Activated CD8-positive, alpha-beta memory T cell treated with anti-CD3 and anti-CD28 coated beads for 24 hours (primary cell): ENCODE data around the gene ZNF549.
"Not testable (repeated sequence)": the region's sequence is repeated elsewhere in the genome, so short reads cannot be mapped to it uniquely, and the experiment has no call there.

Experiments
- DNase-seq: peaks from one replicate; pipeline ENCODE4 v3.0.0-alpha.2; 2020

The ZNF549 gene

DNA sequence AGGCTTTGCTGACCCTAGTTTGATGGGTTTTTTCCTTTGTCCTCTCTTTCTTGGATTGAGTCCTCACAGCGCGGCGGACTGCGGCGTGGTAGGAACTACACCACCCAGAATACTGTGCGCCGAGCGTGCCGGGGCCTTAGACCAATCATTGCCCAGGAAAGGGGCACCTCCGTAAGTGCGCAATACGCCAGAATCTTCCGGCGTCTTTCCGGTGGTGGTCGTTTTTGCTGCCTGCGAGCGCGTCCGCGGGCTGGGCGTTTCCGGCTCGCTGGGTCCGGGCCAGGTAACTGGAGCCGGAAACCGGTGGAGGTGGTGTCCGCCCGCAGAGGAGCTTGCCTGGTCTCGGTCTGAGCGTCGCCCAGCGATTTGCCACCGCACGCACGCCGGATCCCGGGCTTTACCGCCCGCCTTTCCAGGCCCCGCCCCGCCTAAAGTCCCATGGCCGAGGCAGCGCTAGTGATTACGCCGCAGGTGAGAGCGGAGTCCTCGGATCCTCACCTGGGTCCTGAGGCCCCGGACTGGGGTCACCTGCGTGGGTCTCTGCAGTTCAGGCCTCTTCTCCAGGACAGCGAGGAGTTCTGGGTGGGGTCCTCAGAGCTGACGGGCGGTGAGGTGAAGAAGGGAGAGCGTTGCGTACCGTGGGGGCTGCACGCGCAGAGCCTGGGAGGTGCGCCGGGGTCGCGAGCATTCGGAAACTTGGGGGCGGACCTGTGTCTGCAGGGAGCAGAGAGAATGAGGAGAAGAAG is at the start of gene ZNF549:
Gene ZNF549, plus strand, starts transcription at position 221 of the 746 bp plus-strand sequence. Its CDS starts 218 bp downstream, at position 439.
- DNase-seq, result peak; percentile 92

- peak; percentile 96 for DNase-seq
These were observed 39.5 kb upstream of the ZNF549 start, which contains the start of gene ZNF419 for GRCh38 chr19:57487477-57488298. Gene ZNF419, plus strand, starts transcription at chr19:57487750. Its CDS starts 201 bp downstream, at chr19:57487951.

DNA sequence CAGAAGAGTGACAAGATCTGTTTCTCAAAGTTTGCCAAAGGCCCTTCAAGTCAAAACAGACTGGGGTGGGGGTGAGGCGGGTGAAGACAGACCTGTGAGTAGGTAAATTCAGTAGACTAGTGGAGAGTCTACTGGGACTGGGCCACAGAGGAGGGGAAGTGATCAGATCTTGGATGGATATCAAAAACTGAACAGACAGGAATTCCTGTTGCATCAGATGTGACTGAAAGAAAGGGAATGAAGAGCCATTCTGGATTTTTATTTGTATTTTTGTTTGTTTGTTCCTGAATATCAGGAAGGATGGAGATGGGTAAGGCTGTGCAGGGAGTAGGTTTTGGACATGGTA is 38.9 kb upstream of the ZNF549 start:
- DNase-seq, result not testable (repeated sequence)

GRCh38 chr19:57499332-57499679 is 27.9 kb upstream of the ZNF549 start:
- not testable (repeated sequence) for DNase-seq

DNA sequence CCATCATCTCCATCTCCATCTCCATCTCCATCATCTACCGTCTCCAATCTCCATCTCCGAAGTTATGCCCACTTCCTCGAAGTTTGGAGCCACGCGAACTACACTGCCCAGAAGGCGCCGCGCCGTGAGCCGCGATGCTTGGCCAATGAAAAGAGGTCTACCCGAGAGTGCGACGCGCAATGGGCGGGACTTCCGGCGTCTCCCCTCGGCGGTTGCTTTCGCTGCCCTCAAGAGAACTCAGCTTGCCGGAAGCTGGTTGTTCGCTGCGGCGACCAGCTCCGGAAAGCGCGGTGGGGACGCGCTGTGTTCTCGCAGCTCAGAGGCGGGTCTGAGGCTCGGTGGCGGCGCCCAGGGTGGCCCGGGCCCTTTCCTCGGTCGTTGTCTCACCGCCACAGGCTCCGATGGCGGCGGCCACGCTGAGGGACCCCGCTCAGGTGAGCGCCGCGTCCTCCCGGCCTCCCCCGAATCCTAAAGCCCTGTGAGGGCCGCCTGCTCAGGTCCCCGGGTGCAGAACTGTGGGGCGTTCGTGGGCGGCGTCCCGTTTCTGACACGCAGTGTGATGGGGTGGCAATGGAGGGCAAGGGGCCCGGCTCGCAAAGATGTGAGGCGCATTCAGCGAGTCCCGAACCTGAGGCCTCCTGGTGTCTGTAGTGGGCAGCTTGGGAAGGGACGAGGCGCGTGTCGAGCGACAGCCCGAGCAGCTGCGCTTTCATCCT is 27.3 kb upstream of the ZNF549 start, which contains the start of gene ZNF773:
Gene ZNF773, plus strand, starts transcription at position 259 of the 716 bp plus-strand sequence. Its CDS starts 143 bp downstream, at position 402.
- DNase-seq, result peak; percentile 95

- DNase-seq, result not testable (repeated sequence)
These were observed 26.8 kb upstream of the ZNF549 start for GRCh38 chr19:57500400-57500799.

DNA sequence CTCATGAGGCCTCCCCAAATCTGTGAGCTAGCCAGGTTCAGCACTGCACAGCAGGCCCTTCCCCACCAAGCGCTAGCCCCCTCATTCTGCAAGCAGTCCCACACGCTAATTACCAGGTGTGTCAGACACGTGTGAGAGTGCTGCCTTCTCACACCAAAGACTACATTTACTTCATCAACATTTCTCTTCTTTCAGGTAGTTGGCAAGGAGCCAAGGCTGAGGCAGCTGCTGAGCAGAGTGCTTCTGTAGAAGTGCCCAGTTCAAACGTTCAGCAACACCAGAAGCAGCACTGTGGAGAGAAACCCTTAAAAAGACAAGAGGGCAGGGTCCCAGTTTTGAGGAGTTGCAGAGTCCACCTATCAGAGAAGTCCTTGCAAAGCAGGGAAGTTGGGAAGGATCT is 21.0 kb upstream of the ZNF549 start:
- no peak for DNase-seq

DNA sequence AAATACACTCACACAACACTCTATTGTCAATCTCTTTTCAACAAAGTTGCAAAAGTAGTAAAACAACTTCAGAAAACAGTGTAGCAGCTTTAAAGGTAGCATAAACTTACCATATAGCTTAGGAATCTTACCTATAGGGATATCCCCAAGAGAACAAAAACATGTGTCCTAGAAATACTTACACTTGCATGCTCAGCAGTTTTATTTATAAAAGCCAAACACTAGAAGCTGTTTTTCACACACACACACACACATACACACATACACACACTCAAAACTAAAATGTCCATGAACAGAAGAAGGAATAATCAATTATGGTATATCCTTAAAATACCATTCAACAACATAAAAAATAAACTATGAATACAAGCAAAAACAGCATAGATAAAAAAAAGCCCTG is 15.7 kb upstream of the ZNF549 start:
- DNase-seq, result no peak

GRCh38 chr19:57512845-57513244 is 14.3 kb upstream of the ZNF549 start:
- no peak for DNase-seq

DNA sequence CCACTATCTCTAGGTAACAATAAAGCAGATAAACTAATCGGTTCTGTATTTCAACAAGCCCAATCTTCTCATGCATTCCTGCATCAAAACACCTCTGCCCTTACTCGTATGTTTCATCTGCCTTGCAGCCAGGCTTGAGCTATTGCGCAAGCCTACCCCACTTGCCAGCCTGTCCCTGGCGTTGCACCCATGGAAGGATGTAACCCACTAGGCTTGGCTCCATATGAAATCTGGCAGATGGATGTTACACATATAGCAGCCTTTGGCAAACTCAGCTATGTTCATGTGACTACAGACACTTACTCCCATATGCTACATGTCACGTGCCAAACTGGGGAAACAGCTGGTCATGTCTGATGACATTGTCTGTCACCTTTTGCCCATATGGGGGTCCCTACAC is 11.9 kb upstream of the ZNF549 start:
- DNase-seq, result no peak

- not testable (repeated sequence) for DNase-seq
These were observed 9.1 kb upstream of the ZNF549 start for GRCh38 chr19:57518021-57518420.

- DNase-seq, result no peak
These were observed 10.9 kb downstream of the ZNF549 start for GRCh38 chr19:57537953-57538547.

GRCh38 chr19:57546513-57546912 is 19.4 kb downstream of the ZNF549 start:
- DNase-seq, result no peak

GRCh38 chr19:57552432-57552831 is 25.3 kb downstream of the ZNF549 start:
- no peak for DNase-seq

GRCh38 chr19:57557659-57558058 is 30.5 kb downstream of the ZNF549 start:
- no peak for DNase-seq

DNA sequence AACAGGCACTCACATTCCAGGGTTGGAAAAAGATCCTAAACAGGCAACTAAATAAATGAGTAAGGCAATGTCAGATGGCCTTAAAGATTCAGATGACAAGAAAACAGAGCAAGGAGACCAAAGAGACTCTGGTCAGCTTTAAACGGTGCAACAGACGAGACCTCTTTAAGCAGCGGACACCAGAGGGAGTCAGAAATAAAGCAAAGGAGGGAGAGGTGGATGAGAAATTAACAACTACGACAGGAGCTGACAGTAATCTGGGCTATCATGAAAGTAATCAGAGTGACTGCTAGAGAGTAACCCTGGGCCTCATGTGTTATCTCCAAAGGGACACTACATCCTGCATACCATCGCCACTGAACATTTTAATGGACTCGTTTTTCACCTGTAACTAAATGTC is 31.4 kb downstream of the ZNF549 start:
- no peak for DNase-seq

DNA sequence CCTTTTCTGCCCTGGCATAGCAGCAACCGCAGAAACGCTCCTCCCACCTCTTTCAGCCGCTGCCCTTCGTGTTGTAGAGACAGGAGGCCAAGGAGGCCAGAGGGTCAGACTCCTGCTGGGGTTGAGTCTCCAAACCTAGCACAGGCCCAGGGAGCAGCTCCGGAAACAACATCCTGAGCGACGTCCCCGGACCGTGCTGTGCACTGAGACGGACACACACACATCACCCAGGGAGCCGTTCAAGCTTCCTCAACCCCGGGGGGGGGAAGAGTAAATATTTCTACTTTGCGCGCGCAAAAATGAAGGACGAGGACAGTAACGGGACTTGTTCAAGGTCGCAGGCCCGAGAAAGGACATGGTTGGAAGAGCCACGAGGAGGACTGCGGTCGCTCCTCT is 31.9 kb downstream of the ZNF549 start:
- no peak for DNase-seq

GRCh38 chr19:57559404-57560025 is 32.4 kb downstream of the ZNF549 start, which contains the start of gene ZNF550:
Gene ZNF550, minus strand, starts transcription at chr19:57559863. Its CDS starts 181 bp downstream, at chr19:57559682.
- DNase-seq, result peak; percentile 94

GRCh38 chr19:57560049-57560491 is 32.9 kb downstream of the ZNF549 start:
- no peak for DNase-seq

- no peak for DNase-seq
These were observed 36.4 kb downstream of the ZNF549 start for GRCh38 chr19:57563547-57563946.

DNA sequence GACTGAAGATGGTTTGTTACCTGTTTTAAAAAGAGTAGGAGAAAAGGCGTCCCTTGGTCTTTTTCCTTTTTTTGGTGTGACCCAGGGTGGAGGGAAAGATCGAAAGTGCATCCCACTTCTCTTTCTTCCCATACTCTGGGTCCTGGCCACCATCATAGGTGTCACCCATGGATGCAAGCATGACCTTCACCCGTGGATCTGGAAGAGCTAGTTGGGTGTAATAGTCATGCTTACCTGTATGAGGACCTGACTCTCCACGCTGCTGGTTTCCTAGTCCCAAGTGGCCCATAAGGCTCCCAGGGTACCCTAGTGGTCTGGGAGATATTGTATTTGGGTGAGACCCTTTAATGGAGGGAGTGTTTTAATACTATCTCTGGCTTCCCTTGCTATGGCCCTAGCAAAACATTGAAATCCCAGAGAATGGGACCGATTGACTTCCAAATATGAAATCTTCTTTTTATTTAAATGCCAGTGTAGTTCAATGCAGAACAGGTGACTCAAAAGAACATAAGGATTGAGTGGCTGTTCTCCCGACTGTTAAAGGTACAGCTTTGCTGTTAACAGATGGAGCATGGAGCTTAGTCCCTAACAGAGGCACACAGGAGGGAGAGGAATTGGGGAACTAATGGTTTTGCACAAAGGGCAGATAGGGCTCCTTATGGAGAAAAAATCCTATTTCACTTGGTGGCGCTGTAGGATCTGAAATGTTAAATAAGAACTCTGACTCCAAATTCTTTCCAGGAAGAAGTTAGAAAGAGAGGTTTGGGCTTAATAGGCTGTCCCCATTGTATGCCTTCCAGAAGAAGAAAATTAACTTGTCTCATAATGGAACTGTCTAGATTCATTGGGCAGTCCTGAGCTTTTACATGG is 39.5 kb downstream of the ZNF549 start:
- DNase-seq, result peak; percentile 5
